Measurements from ENCODE around the gene UTP18. TPM values are rescaled to one million over a fixed set of nuclear protein-coding genes. Genes with fewer than 3 reads are reported as not detected.
"Not testable (repeated sequence)": the region's sequence is repeated elsewhere in the genome, so short reads cannot be mapped to it uniquely, and the experiment has no call there.

Gene UTP18
- total and polyA plus RNA-seq, 2 donors from 2014 or later = 28.8 to 31.1 TPM

GRCh38 chr17:51299859-51300258, 39.5 kb downstream of the UTP18 start:
- FAIRE-seq = no peak

DNA sequence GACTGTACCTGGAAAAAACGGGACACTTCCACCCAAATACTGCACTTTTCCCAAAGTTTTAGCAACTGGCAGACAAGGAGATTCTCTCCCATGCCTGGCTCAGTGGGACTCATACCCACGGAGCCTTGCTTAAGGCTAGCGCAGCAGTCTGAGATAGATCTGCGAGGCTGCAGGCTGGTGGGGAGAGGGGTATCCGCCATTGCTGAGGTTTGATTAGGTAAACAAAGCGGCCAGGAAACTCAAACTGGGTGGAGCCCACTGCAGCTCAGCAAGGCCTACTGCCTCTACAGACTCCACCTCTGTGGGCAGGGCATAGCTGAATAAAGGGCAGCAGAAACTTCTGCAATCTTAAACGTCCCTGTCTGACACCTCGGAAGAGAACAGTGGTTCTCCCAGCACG, 44.8 kb downstream of the UTP18 start:
- Histone ChIP-seq H3K4me3 (ENCODE audit: low read length in 3 of 3) (no peak overlapping the region), H3K9ac (ENCODE audit: low read length in 3 of 3) (no peak overlapping the region), H3K36me3 (ENCODE audit: control insufficient read depth in 2 of 3, insufficient read depth in 3 of 3, low read length in 3 of 3) (no peaks in the 10 kb centered on the region), H3K4me1 (ENCODE audit: control insufficient read depth in 2 of 3, insufficient read depth in 2 of 3, low read depth in 1 of 3, low read length in 3 of 3) (no peaks in the 10 kb centered on the region), H3K9me3 (ENCODE audit: control insufficient read depth in 2 of 3, insufficient read depth in 1 of 3, low read length in 3 of 3) (no peaks in the 10 kb centered on the region), H3K27ac (ENCODE audit: low read depth in 2 of 2, low read length in 2 of 2) (no peak overlapping the region), H3K27me3 (ENCODE audit: control insufficient read depth, insufficient read depth, low read length) (no peaks in the 10 kb centered on the region)
- no peak for TF ChIP-seq CTCF (IDR thresholded peaks at IDR 0.05; ENCODE audit: borderline replicate concordance, extremely low read depth, insufficient read depth)
- intact Hi-C loops (cut with DNase I) = no loop called here
- no peak for FAIRE-seq
- DNase-seq = no peak

More at GRCh38 chr17:51299859-51300258, 39.5 kb downstream of the UTP18 start:
- no peaks in the 10 kb centered on the region for H3K27me3 ChIP-seq (ENCODE audit: control insufficient read depth, insufficient read depth, low read length)
- H3K9me3 ChIP-seq (ENCODE audit: control insufficient read depth in 2 of 3, insufficient read depth in 1 of 3, low read length in 3 of 3) = no peaks in the 10 kb centered on the region
- H3K27ac ChIP-seq (ENCODE audit: low read depth in 2 of 2, low read length in 2 of 2) = no peak overlapping the region
- no peak for TF ChIP-seq CTCF (IDR thresholded peaks at IDR 0.05; ENCODE audit: borderline replicate concordance, extremely low read depth, insufficient read depth)
- DNase-seq = no peak
- H3K4me3 ChIP-seq (ENCODE audit: low read length in 3 of 3) = no peak overlapping the region
- peaks cover 0 to 3% (median 0%) of the 10 kb centered on the region in 3 donors for H3K36me3 ChIP-seq (ENCODE audit: control insufficient read depth in 2 of 3, insufficient read depth in 3 of 3, low read length in 3 of 3)
- no peaks in the 10 kb centered on the region for H3K4me1 ChIP-seq (ENCODE audit: control insufficient read depth in 2 of 3, insufficient read depth in 2 of 3, low read depth in 1 of 3, low read length in 3 of 3)
- H3K9ac ChIP-seq (ENCODE audit: low read length in 3 of 3) = no peak overlapping the region
- intact Hi-C loops (cut with DNase I) = no loop called here

DNA sequence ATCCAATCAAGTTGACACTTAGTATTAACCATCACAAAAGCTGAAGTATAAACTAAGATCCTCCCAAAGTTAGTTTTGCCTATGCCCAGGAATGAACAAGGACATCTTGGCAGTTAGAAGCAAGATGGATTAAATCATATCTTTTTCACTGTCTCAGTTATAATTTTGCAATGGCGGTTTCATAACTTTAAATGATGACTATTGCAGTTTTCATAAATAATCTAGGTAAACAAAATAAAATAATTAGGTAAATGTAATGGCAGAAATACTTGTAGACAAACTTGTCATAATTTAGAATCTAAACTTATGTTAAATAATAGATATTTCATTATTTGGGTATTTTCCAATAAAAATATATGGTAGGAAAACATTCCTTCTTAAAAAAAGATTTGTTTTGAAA, 51.7 kb downstream of the UTP18 start:
- H3K27ac ChIP-seq (ENCODE audit: low read depth in 2 of 2, low read length in 2 of 2); H3K9me3 ChIP-seq (ENCODE audit: control insufficient read depth in 2 of 3, insufficient read depth in 1 of 3, low read length in 3 of 3); H3K27me3 ChIP-seq (ENCODE audit: control insufficient read depth, insufficient read depth, low read length); H3K9ac ChIP-seq (ENCODE audit: low read length in 3 of 3); H3K36me3 ChIP-seq (ENCODE audit: control insufficient read depth in 2 of 3, insufficient read depth in 3 of 3, low read length in 3 of 3); intact Hi-C loops (cut with DNase I); DNase-seq; FAIRE-seq; H3K4me1 ChIP-seq (ENCODE audit: control insufficient read depth in 2 of 3, insufficient read depth in 2 of 3, low read depth in 1 of 3, low read length in 3 of 3); H3K4me3 ChIP-seq (ENCODE audit: low read length in 3 of 3): not testable (repeated sequence)

DNA sequence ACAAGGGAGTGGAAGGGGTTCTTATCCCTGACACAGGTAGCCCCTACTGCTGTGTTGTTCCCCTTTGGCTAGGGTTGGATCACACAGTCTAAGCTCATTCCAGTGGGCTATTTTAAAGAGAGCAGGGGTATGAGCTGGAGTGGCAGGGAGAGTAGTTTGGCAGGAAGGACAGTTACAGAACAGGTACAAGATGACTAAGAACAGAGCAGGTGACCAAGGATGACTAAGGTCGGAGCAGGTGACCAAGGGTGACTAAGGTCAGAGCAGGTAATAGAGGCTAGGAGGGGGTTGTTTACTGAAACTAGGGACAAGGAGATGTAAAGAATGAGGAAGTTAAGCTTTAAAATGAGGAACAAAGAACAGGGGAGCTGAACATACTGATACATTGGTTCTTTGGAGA, 58.8 kb downstream of the UTP18 start:
- Histone ChIP-seq H3K4me3 (ENCODE audit: low read length in 3 of 3) (no peak overlapping the region), H3K27ac (ENCODE audit: low read depth in 2 of 2, low read length in 2 of 2) (no peak overlapping the region), H3K9ac (ENCODE audit: low read length in 3 of 3) (no peak overlapping the region), H3K36me3 (ENCODE audit: control insufficient read depth in 2 of 3, insufficient read depth in 3 of 3, low read length in 3 of 3) (no peaks in the 10 kb centered on the region), H3K9me3 (ENCODE audit: control insufficient read depth in 2 of 3, insufficient read depth in 1 of 3, low read length in 3 of 3) (peaks cover 0 to 6% (median 0%) of the 10 kb centered on the region in 3 donors), H3K27me3 (ENCODE audit: control insufficient read depth, insufficient read depth, low read length) (no peaks in the 10 kb centered on the region), H3K4me1 (ENCODE audit: control insufficient read depth in 2 of 3, insufficient read depth in 2 of 3, low read depth in 1 of 3, low read length in 3 of 3) (no peaks in the 10 kb centered on the region)
- intact Hi-C loops (cut with DNase I) = no loop called here
- DNase-seq (no peak), FAIRE-seq (no peak)
- TF ChIP-seq CTCF (IDR thresholded peaks at IDR 0.05; ENCODE audit: borderline replicate concordance, extremely low read depth, insufficient read depth) = no peak

All from kidney (tissue), 14 donors.